ENCODE results near the gene FHOD1.

Gene FHOD1

DNA sequence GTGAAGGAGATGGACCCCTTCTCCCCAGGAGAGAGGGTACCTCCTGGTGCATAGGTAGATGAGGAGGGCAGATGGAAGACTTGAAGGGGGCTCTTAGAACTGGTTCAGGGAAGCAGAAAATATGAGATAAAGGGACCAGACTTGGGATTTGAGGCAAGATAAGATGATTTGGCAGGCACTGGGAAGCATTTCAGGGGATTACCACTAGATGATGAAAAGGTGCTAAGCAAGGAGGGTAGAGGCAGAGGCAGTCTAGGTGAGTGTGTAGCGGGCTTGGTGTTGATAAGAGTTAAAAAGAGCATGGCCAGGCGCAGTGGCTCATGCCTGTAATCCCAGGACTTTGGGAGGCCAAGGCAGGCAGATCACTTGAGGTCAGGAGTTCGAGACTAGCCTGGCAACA, 15.9 kb upstream of the FHOD1 start:
- Histone ChIP-seq H3K9ac (ENCODE audit: low read depth, low read length) (no peak overlapping the region), H3K4me1 (ENCODE audit: insufficient read depth, low read length) (no peaks in the 10 kb centered on the region), H3K36me3 (ENCODE audit: insufficient read depth, low read length) (no peaks in the 10 kb centered on the region), H3K9me3 (ENCODE audit: control insufficient read depth, insufficient read depth, low read length) (no peaks in the 10 kb centered on the region)

DNA sequence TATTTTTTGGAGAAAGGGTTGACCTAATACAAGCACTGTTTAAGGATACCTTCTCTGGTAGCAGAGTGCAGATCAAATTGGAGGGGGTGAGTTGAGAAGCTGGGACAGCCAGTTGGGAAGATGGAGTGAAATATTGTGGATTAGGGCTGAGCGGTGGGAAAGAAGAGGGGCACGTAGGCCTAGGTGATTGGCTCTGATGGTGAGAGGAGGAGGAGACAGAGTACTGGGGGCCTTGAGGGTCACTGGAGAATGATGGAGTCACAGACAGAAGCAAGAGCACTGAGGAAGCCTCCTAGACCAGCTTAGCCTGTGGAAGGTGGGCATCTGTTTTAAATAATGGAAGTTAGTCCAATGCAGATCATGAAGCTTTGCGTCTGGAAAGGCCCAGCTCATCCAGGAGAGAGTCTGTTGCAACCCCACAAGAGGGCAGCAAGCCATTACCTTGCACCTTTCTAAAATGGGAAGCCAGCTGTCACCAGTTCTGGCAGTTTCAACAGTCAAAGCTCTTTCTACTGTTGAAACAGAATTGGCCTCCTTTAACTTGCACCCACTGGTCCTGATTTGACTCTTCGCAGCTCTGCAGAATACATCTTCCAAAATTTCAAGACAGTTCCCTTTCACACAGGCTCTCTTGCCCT, 13.3 kb upstream of the FHOD1 start:
- no peak overlapping the region for H3K9ac ChIP-seq (ENCODE audit: low read depth, low read length)
- H3K9me3 ChIP-seq (ENCODE audit: control insufficient read depth, insufficient read depth, low read length), result no peaks in the 10 kb centered on the region
- H3K4me1 ChIP-seq (ENCODE audit: insufficient read depth, low read length), result no peaks in the 10 kb centered on the region
- H3K36me3 ChIP-seq (ENCODE audit: insufficient read depth, low read length), result no peaks in the 10 kb centered on the region

DNA sequence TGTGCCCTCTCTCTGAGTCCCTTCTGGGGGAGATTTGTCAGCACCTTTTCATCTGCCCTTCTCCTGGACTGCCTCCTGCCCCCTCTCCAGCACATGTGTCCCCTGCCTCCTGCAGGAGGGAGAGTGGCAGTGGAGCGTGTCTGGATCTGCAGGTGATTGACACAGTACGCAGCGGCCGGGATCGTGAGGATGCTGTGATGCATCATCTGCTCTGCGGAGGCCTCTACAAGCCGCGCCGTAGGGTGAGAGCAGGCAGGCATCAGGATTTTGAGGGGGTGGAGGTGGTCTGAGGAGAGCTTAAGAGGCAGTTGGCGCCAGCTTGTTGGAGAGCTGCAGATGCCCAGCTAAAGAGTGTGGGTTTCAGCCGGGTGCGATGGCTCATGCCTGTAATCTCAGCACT, 12.4 kb upstream of the FHOD1 start:
- Histone ChIP-seq H3K4me1 (ENCODE audit: insufficient read depth, low read length) (no peaks in the 10 kb centered on the region), H3K9ac (ENCODE audit: low read depth, low read length) (no peak overlapping the region), H3K36me3 (ENCODE audit: insufficient read depth, low read length) (no peaks in the 10 kb centered on the region), H3K9me3 (ENCODE audit: control insufficient read depth, insufficient read depth, low read length) (no peaks in the 10 kb centered on the region)

DNA sequence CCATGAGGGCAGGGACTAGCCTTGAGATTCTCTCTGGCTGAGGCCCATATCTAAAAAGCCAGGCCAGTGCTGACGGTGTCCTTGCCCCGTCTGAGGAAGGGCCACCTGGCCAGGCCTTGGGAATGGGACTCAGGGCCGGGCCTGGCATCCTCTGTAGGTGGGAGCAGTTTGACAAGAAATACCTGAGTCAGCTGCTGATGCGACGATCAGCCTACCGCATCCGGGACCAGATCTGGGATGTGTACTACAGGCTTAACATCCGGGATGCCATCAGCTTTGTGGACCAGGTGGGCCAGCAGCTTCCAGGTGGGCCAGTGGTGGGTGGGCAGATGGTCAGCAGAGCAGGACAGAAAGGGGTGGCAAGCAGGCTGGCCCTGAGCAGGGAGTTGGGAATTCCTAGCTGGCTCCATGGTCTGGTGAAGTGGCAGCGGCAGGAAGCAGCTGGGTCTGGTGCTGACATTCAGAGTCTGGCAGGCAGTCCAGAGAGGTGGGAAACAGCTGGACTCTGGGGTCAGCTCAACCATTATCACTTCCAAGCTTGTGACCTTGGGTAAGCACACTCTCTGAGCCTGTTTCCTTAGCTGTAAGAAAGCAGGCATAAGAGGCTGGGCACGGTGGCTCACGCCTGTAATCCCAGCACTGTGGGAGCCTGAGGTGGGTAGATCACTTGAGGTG, 11.0 kb upstream of the FHOD1 start:
- Histone ChIP-seq H3K9ac (ENCODE audit: low read depth, low read length) (no peak overlapping the region), H3K36me3 (ENCODE audit: insufficient read depth, low read length) (no peaks in the 10 kb centered on the region), H3K9me3 (ENCODE audit: control insufficient read depth, insufficient read depth, low read length) (no peaks in the 10 kb centered on the region)

DNA sequence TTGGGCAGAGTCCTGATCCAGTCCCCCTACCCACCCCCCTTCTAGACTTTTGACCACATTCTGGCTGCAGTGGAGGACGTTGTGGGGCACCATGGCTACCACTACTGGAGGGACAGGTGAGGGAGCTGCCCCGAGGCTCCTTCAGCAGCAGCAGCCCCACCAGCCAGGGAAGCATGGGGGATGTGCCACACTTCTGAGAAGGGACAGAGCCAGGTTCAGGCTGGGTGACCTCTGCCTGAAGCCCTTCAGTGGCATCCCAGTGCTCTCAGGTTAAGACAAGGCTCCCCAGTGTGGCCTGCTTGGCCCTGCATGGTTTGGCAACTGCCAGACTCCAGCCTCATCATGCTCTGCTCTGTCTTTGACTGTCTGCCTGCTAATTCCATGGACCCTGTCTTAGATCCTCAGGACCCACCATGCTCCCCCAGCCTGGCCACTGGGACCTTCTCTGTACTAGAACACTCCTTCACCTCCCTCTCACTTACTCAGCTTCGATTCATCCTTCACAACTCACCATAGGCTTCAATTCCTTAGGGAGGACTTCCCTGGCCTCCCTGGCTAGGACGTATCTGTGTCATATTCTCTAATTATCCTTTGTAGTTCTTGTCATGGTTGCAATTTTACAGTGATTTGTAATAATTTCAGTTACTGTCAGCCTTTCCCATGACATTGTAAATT, 10.3 kb upstream of the FHOD1 start:
- Histone ChIP-seq H3K9ac (ENCODE audit: low read depth, low read length) (no peak overlapping the region), H3K9me3 (ENCODE audit: control insufficient read depth, insufficient read depth, low read length) (no peaks in the 10 kb centered on the region), H3K36me3 (ENCODE audit: insufficient read depth, low read length) (no peaks in the 10 kb centered on the region), H3K4me1 (ENCODE audit: insufficient read depth, low read length) (no peaks in the 10 kb centered on the region)

More for the DNA sequence above, 11.0 kb upstream of the FHOD1 start:
- no peaks in the 10 kb centered on the region for H3K4me1 ChIP-seq (ENCODE audit: insufficient read depth, low read length)

DNA sequence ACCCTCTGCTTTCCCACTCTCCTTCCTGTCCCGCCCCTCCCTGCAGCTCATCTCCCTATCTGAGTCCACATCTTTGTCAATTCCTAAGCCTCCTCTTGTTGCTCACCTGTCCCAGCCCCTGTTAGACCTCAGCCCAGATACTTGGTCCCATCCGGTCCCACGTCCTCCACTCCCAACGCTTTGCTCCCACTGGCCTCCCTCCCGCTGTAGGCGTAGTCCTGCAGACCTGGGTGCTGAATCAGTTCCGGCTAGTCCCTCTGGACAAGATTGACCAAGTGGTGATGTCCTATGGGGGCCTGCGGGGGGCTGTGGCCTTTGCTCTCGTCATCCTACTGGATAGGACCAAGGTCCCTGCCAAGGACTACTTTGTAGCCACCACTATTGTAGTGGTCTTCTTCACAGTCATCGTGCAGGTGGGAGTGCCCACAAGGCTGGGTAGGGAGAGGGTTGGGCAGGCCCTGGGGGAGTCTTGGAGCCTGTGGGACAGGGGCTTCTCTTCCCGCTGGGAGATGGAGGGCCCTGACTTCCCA, 9.5 kb upstream of the FHOD1 start:
- Histone ChIP-seq H3K36me3 (ENCODE audit: insufficient read depth, low read length) (no peaks in the 10 kb centered on the region), H3K9me3 (ENCODE audit: control insufficient read depth, insufficient read depth, low read length) (no peaks in the 10 kb centered on the region), H3K4me1 (ENCODE audit: insufficient read depth, low read length) (no peaks in the 10 kb centered on the region), H3K9ac (ENCODE audit: low read depth, low read length) (no peak overlapping the region)

DNA sequence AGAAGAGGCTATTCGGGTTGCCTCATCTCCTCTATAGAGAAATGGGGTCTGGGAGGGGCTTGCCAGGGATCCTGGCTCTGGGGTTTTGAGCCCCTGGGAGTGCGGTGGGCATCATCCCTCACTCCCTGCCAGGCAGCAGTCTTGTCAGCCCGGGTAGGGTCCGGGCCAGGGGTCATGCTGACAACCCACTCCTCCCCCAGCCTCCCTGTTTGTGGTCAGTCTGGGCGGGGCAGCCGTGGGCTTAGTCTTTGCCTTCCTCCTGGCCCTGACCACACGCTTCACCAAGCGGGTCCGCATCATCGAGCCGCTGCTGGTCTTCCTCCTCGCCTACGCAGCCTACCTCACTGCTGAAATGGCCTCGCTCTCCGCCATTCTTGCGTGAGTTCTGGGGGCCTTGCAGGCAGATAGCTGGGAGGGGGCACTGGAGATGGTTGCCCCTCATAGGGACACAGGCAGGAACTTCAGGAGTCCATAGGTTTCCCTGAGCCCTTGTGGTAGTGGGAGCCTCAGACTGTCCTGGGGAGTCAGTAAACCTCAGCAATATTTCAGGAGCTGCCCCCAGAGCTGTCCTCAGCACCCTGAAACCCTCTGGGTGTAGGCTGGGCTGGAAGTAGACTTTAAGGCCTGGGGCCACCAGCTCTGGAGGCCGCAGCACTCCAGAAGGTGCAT, 8.4 kb upstream of the FHOD1 start:
- Histone ChIP-seq H3K9me3 (ENCODE audit: control insufficient read depth, insufficient read depth, low read length) (no peaks in the 10 kb centered on the region), H3K36me3 (ENCODE audit: insufficient read depth, low read length) (no peaks in the 10 kb centered on the region), H3K4me1 (ENCODE audit: insufficient read depth, low read length) (no peaks in the 10 kb centered on the region), H3K9ac (ENCODE audit: low read depth, low read length) (no peak overlapping the region)

DNA sequence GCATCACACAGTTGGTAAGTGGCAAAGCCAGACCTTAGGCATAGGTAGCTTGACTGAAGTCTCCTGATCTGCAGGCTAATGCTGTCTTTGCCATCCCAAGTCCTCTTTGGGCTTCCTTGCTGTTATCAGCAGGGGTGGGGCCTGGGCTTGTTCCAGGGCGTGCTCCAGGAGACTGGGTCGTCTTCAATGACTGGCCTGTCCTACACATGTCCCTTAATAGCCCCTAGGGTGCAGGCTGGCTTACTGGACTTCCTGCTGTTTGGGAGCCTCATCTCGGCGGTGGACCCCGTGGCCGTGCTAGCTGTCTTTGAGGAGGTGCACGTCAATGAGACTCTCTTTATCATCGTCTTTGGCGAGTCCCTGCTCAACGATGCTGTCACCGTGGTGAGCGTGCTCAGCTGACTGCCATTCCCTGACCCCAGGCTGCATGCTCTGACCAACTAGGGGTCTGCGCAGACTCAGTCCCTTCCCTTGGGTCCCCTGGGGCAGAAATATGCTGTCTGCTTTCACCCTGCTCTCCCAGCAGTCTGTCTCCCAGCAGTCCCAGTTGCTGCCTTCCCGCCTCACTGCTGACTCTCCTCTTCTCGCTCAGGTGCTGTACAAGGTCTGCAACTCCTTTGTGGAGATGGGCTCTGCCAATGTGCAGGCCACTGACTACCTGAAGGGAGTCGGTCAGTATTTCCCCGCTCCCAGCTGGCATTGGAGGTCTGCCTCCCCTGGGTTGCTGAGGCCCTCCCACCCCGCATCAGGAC, 7.7 kb upstream of the FHOD1 start:
- Histone ChIP-seq H3K9me3 (ENCODE audit: control insufficient read depth, insufficient read depth, low read length) (no peaks in the 10 kb centered on the region), H3K36me3 (ENCODE audit: insufficient read depth, low read length) (no peaks in the 10 kb centered on the region), H3K9ac (ENCODE audit: low read depth, low read length) (no peak overlapping the region), H3K4me1 (ENCODE audit: insufficient read depth, low read length) (no peaks in the 10 kb centered on the region)

DNA sequence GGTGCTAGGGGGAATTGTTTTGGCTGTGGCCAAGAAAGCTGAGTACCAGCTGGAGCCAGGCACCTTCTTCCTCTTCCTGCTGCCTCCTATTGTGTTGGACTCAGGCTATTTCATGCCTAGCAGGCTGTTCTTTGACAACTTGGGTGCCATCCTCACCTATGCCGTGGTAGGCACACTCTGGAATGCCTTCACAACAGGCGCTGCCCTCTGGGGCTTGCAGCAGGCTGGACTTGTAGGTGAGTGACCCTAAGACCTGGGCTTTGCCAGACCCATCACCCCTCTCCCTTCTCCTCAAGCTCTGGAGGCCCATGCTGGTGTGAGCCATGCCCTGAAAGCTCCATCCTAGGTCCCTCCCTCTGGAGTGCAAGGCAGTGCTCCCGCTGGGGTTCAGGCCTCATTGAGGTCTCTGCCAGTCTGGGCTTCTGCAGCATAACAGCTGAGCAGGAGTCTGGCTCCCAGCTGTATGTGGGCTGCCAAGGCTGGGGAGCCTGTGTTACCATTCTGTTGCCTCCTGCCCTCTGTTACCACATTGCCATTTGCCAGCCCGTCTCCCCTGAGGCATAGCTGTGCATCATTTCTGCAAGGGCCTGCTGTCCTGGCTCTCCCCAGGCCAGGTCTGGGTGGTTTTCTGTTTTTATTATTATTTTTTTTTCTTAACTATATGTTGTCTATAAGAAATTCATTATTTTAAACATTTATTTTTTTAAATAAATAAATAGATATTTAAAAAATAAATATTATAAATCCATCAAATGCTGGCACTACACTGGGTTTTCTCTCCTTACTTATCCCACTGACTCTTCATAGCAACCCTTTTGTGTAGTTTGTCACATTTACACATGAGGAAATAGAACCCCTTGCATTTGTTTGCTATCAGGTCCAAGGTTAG, 5.6 kb upstream of the FHOD1 start:
- Histone ChIP-seq H3K36me3 (ENCODE audit: insufficient read depth, low read length) (no peaks in the 10 kb centered on the region), H3K9ac (ENCODE audit: low read depth, low read length) (no peak overlapping the region), H3K4me1 (ENCODE audit: insufficient read depth, low read length) (peaks cover 7% of the 10 kb centered on the region; the same call in 1 of the 2 replicates)

DNA sequence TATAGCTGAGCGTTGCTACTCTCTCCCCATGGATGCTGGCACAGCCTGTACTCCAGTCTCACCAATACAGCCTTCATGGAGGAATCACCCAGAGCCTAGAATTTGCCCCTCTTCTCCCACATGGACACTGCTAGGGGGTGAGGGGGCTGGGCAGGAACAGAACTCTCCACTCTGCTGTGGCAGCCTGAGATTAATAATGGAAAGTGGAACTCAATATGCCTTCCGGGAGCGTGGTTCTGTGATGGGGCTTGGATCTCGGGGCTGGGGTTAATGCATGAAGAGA, 2.7 kb upstream of the FHOD1 start:
- Histone ChIP-seq H3K4me1 (ENCODE audit: insufficient read depth, low read length) (peaks cover 14% of the 10 kb centered on the region), H3K36me3 (ENCODE audit: insufficient read depth, low read length) (no peaks in the 10 kb centered on the region), H3K9ac (ENCODE audit: low read depth, low read length) (no peak overlapping the region), H3K9me3 (ENCODE audit: control insufficient read depth, insufficient read depth, low read length) (no peaks in the 10 kb centered on the region)

More for the DNA sequence above, 5.6 kb upstream of the FHOD1 start:
- H3K9me3 ChIP-seq (ENCODE audit: control insufficient read depth, insufficient read depth, low read length), result no peaks in the 10 kb centered on the region

DNA sequence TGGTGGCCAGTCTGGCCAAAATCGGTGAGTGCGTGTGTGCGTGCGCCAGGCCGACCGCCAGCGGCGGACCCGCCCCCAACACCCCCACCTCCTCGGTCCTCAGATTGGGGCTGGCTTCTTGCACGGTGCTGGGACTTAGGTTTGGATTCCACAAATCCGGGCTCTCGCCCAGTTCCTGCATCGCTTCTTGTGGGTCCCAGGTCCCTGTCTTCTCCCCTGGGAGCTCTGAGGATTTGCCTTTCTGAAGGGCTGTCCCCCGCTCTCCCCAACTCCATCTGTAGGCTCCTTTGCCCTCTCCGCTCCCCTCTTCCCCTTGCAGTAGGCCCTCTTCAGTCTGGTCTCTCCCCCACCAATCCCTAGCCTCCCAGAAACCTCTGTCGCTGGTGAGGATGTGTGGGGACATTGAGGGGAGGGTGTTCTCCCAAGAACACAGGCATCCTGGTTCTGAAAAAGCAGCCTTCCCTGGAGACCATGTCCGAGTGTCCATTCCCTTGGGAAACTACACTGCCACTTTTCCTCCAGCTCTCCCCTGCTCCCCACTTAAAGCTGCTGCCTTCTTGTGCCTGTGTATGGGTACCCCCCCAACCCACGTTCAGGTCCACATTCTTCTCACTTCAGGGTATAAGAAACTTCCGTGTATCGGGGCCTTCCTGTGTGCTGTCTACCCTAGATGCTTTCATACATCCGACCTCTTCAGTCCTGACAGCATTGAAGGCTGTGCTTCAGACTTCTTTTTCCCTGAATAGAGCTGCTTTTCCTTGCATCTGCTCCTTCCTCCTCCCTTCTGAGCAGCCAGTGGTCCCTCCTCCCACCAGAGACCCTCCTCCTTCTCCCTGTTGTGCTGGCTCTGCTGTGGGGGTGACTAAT, 2.1 kb upstream of the FHOD1 start:
- Histone ChIP-seq H3K36me3 (ENCODE audit: insufficient read depth, low read length) (no peaks in the 10 kb centered on the region), H3K9ac (ENCODE audit: low read depth, low read length) (peak overlapping the region; percentile 96), H3K4me1 (ENCODE audit: insufficient read depth, low read length) (peaks cover 20% of the 10 kb centered on the region), H3K9me3 (ENCODE audit: control insufficient read depth, insufficient read depth, low read length) (no peaks in the 10 kb centered on the region)

DNA sequence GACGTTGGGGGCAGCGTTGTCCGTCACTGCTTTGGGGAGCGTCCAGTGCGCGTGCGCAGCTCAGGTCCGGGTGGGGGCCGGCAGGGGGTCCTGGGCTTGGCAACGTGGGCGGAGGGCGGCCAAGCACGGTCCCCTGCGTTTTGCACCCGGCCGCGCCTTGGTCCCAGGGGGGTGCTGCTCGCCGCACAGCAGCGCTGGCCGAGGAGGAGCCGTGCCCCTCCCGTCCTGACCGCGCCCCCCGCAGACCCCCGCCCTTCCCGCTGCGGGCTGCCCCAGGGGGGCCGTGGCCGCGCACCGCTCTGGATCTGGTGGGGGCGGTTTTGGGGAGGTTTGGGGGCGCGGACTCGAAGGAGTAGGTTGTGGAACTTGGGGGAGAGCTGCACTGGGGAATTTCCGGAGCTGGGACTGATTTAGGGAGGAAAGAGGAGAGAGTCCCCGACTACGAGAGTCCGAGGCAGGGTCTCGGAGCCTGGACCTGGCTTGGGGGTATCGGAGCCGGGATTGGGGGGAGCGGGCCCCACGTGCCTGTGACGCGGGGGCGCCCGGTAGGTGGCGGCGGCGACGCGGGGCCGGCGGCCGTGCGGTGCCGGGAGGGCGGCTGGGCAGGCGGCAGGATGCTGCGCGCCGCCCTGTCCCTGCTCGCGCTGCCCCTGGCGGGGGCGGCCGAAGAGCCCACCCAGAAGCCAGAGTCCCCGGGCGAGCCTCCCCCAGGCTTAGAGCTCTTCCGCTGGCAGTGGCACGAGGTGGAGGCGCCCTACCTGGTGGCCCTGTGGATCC, 1.3 kb upstream of the FHOD1 start, which contains the start of gene SLC9A5:
TSS of gene SLC9A5 (plus strand) at position 579 of the 777 bp plus-strand sequence. CDS start at position 615, 36 bp downstream.
- peaks cover 27% of the 10 kb centered on the region for H3K4me1 ChIP-seq (ENCODE audit: insufficient read depth, low read length)
- H3K9ac ChIP-seq (ENCODE audit: low read depth, low read length), result peak within 1 kb of the TSS; percentile 96

More for the DNA sequence above, 1.3 kb upstream of the FHOD1 start, which contains the start of gene SLC9A5:
- no peaks in the 10 kb centered on the region for H3K9me3 ChIP-seq (ENCODE audit: control insufficient read depth, insufficient read depth, low read length)
- no peaks in the 10 kb centered on the region for H3K36me3 ChIP-seq (ENCODE audit: insufficient read depth, low read length)
